K562 (cell line): ENCODE measurements around the gene UBXN10. TPM values are rescaled to one million over a fixed set of nuclear protein-coding genes. Genes with fewer than 3 reads are reported as not detected.

Experiments
- DPF2 ChIP-seq: fragments of 450-650 bp; IDR thresholded peaks from 2 replicates; pipeline ENCODE4 v1.6.1; 2016
- GATAD2B ChIP-seq: fragments of 450-650 bp; IDR thresholded peaks from 2 replicates; pipeline ENCODE4 v1.6.1; 2017; ENCODE audit warnings: mild to moderate bottlenecking, borderline replicate concordance
- LCOR ChIP-seq: sonication (generic); formaldehyde crosslinking; IDR thresholded peaks from 2 replicates; pipeline ENCODE4 v1.8.0; 2022; ENCODE audit warnings: mild to moderate bottlenecking, missing genetic modification reagents
- NR2C2 ChIP-seq, 2 experiments: fragments of 200-800 bp in 1 of 2; sonication (Bioruptor generic) in 1 of 2; sonication (generic) in 1 of 2; formaldehyde crosslinking in 1 of 2; IDR thresholded peaks; 2 replicates each; pipeline versions ENCODE4 v1.6.1 to v1.8.0; 2016 to 2022; ENCODE audit warnings: mild to moderate bottlenecking in 1 of 2, missing compliant biosample characterization in 1 of 2, missing genetic modification characterization in 1 of 2, missing genetic modification reagents in 1 of 2
- PHF8 ChIP-seq: fragments of 200-600 bp; sonication (generic); IDR thresholded peaks from 2 replicates; pipeline ENCODE4 v1.6.1; 2012; ENCODE audit warnings: mixed run types, mild to moderate bottlenecking, inconsistent platforms, low read length, moderate library complexity, borderline replicate concordance
- SMARCC2 ChIP-seq: fragments of 450-650 bp; IDR thresholded peaks from 2 replicates; pipeline ENCODE4 v1.6.1; 2017; ENCODE audit warnings: antibody characterized with exemption, moderate library complexity, mild to moderate bottlenecking, low read depth
- TBL1XR1 ChIP-seq, 2 experiments: IDR thresholded peaks; 2 replicates each; pipeline ENCODE4 v1.6.1; 2012; ENCODE audit warnings: improper control_type of control experiment in 2 of 2, low read length in 2 of 2, mild to moderate bottlenecking in 1 of 2
- ZBTB1 ChIP-seq: sonication (generic); formaldehyde crosslinking; IDR thresholded peaks from 2 replicates; pipeline ENCODE4 v1.8.1; 2023; ENCODE audit warnings: missing genetic modification reagents, low read depth, mild to moderate bottlenecking, borderline replicate concordance
- polyA plus RNA-seq, 8 experiments: library from polyadenylated mRNA; depleted of rRNA in 4 of 8; stranded (reverse) in 5 of 8; unstranded in 3 of 8; fragments of >200 nt; fragmentation: Nextera tagmentation in 2 of 8; fragmentation: Illumina TruSeq in 1 of 8; extraction: Ambion mirVana in 2 of 8; extraction: Trizol in 1 of 8; gene quantifications; 2 replicates each; pipeline versions ENCODE4 v1.2.1 to v1.2.3, GENCODE V29; 2011 to 2014; ENCODE audit warnings: inconsistent platforms in 1 of 8, missing spikeins in 1 of 8
- total RNA-seq, 7 experiments: library from RNA; depleted of rRNA in 6 of 7; stranded (reverse); fragments of >200 nt in 6 of 7; fragmentation: Illumina TruSeq in 2 of 7; extraction: Trizol in 2 of 7; gene quantifications; 2 replicates each; pipeline versions ENCODE4 v1.2.1 to v1.2.3, GENCODE V29; 2011 to 2021; ENCODE audit warnings: low replicate concordance in 1 of 7
- TF ChIP-seq, protein P1 (sequence below): sonication (generic); formaldehyde crosslinking; IDR thresholded peaks from 2 replicates; pipeline ENCODE4 v1.8.0; 2022; ENCODE audit warnings: mild to moderate bottlenecking, missing genetic modification reagents
- TF ChIP-seq, protein P2 (sequence below): sonication (generic); formaldehyde crosslinking; IDR thresholded peaks from 2 replicates; pipeline ENCODE4 v1.8.0; 2022; ENCODE audit warnings: mild to moderate bottlenecking, low read depth, missing genetic modification reagents
- TF ChIP-seq, protein P3 (sequence below), 2 experiments: IDR thresholded peaks; 2 replicates each; pipeline ENCODE4 v1.6.1; 2012; ENCODE audit warnings: improper control_type of control experiment in 2 of 2, low read depth in 2 of 2, low read length in 2 of 2, borderline replicate concordance in 1 of 2
- TF ChIP-seq, protein P4 (sequence below): fragments of 450-650 bp; IDR thresholded peaks from one replicate; pipeline ENCODE4 v1.6.1; 2018; ENCODE audit warnings: mild to moderate bottlenecking, moderate library complexity; ENCODE audit not compliant: partially characterized antibody
- TF ChIP-seq, protein P5 (sequence below), 2 experiments: fragments of 250-450 bp in 1 of 2; fragments of 450-650 bp in 1 of 2; sonication (Bioruptor Pico) in 1 of 2; IDR thresholded peaks; 2 replicates each; pipeline versions ENCODE4 v1.6.1 to v1.8.0; 2016 to 2021; ENCODE audit warnings: mild to moderate bottlenecking in 2 of 2, moderate library complexity in 2 of 2, missing compliant biosample characterization in 1 of 2, missing genetic modification characterization in 1 of 2

The UBXN10 gene
- total and polyA plus RNA-seq, 9 of the 15 experiments (the other 6 are each of a cell fraction or from before 2014, with no cell fraction given), result 10.7 to 17.7 (median 13.6) TPM

DNA sequence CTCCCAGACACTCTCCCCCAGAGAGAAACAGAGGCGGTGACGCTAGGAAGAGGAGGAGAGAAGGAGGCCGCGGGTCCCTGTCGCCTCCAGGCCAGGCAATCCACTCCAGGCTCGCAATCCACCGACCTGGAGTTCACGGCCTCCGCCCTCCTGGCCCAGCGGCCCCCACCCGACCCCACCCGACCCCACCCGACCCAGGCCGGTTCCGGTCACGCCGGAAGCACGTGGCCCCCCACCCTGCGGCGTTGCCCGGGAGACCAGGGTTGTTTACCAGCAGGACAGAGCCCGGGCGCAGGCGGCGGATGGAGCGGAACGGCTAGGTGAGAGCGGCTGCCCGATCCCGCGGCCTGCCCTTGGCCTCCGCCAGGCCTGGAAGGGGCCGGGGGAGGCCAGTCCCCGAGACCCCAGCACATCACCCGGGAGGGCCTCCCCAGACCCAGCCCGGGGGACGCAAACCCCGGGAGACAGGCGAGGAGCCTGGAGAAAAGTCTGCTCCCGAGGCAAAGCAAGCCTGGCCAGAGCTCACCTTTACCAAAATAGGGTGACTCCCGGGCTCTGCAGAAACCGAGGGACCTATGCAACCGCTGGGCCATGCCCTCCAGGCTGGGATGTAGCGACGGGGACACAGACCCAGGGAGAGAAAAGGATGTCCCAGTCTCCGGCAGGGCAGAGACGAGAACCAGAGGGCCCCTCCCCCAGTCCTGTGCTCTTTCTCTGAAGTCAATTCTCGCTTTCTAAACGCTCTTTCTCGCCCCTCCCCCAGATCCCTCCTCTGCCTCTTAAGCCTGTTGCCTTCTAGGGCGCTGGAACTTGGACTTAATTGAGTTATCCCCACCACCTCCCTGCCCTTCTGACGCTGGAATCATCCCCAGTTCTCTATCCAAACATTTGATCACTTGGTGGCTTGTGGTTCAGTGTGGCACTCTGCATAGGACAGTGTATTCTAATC, at the start of gene UBXN10, which contains the start of gene PLA2G2C (continued):
- TF ChIP-seq, protein P1, sequence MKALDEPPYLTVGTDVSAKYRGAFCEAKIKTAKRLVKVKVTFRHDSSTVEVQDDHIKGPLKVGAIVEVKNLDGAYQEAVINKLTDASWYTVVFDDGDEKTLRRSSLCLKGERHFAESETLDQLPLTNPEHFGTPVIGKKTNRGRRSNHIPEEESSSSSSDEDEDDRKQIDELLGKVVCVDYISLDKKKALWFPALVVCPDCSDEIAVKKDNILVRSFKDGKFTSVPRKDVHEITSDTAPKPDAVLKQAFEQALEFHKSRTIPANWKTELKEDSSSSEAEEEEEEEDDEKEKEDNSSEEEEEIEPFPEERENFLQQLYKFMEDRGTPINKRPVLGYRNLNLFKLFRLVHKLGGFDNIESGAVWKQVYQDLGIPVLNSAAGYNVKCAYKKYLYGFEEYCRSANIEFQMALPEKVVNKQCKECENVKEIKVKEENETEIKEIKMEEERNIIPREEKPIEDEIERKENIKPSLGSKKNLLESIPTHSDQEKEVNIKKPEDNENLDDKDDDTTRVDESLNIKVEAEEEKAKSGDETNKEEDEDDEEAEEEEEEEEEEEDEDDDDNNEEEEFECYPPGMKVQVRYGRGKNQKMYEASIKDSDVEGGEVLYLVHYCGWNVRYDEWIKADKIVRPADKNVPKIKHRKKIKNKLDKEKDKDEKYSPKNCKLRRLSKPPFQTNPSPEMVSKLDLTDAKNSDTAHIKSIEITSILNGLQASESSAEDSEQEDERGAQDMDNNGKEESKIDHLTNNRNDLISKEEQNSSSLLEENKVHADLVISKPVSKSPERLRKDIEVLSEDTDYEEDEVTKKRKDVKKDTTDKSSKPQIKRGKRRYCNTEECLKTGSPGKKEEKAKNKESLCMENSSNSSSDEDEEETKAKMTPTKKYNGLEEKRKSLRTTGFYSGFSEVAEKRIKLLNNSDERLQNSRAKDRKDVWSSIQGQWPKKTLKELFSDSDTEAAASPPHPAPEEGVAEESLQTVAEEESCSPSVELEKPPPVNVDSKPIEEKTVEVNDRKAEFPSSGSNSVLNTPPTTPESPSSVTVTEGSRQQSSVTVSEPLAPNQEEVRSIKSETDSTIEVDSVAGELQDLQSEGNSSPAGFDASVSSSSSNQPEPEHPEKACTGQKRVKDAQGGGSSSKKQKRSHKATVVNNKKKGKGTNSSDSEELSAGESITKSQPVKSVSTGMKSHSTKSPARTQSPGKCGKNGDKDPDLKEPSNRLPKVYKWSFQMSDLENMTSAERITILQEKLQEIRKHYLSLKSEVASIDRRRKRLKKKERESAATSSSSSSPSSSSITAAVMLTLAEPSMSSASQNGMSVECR, result peak; percentile 84
- TF ChIP-seq GATAD2B (no peak), TBL1XR1 (IDR thresholded peaks at IDR 0.05; ENCODE audit: low read length in 2 of 2) (peak; percentile 8 to 76; a peak in 2 of 4 replicates), SMARCC2 (peak; percentile 13; the same call in 1 of the 2 replicates), NR2C2 (CRISPR knock-in tag; IDR thresholded peaks at IDR 0.05) (0 out of 2 replicates have a peak, but pooled peaks have one; percentile 31), NR2C2 (tag; IDR thresholded peaks at IDR 0.05) (peak; percentile 96), DPF2 (peak; percentile 55; the same call in 1 of the 2 replicates), LCOR (CRISPR knock-in tag) (peak; percentile 82), PHF8 (peak; percentile 54; the same call in 1 of the 2 replicates), ZBTB1 (CRISPR knock-in tag) (peak; percentile 59; the same call in 1 of the 2 replicates)
- TF ChIP-seq, protein P2, sequence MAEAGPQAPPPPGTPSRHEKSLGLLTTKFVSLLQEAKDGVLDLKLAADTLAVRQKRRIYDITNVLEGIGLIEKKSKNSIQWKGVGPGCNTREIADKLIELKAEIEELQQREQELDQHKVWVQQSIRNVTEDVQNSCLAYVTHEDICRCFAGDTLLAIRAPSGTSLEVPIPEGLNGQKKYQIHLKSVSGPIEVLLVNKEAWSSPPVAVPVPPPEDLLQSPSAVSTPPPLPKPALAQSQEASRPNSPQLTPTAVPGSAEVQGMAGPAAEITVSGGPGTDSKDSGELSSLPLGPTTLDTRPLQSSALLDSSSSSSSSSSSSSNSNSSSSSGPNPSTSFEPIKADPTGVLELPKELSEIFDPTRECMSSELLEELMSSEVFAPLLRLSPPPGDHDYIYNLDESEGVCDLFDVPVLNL (CRISPR knock-in tag), result peak; percentile 64; the same call in 1 of the 2 replicates
- TF ChIP-seq, protein P3, sequence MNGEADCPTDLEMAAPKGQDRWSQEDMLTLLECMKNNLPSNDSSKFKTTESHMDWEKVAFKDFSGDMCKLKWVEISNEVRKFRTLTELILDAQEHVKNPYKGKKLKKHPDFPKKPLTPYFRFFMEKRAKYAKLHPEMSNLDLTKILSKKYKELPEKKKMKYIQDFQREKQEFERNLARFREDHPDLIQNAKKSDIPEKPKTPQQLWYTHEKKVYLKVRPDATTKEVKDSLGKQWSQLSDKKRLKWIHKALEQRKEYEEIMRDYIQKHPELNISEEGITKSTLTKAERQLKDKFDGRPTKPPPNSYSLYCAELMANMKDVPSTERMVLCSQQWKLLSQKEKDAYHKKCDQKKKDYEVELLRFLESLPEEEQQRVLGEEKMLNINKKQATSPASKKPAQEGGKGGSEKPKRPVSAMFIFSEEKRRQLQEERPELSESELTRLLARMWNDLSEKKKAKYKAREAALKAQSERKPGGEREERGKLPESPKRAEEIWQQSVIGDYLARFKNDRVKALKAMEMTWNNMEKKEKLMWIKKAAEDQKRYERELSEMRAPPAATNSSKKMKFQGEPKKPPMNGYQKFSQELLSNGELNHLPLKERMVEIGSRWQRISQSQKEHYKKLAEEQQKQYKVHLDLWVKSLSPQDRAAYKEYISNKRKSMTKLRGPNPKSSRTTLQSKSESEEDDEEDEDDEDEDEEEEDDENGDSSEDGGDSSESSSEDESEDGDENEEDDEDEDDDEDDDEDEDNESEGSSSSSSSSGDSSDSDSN (IDR thresholded peaks at IDR 0.05; ENCODE audit: borderline replicate concordance in 1 of 2, low read depth in 2 of 2, low read length in 2 of 2), result peak; percentile 34 to 61; a peak in 1 of 4 replicates
- TF ChIP-seq, protein P4, sequence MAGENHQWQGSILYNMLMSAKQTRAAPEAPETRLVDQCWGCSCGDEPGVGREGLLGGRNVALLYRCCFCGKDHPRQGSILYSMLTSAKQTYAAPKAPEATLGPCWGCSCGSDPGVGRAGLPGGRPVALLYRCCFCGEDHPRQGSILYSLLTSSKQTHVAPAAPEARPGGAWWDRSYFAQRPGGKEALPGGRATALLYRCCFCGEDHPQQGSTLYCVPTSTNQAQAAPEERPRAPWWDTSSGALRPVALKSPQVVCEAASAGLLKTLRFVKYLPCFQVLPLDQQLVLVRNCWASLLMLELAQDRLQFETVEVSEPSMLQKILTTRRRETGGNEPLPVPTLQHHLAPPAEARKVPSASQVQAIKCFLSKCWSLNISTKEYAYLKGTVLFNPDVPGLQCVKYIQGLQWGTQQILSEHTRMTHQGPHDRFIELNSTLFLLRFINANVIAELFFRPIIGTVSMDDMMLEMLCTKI, result no peak
- TF ChIP-seq, protein P5, sequence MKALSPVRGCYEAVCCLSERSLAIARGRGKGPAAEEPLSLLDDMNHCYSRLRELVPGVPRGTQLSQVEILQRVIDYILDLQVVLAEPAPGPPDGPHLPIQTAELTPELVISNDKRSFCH (CRISPR knock-in tag; IDR thresholded peaks at IDR 0.05), result no peak
- TF ChIP-seq, protein P5 (tag; IDR thresholded peaks at IDR 0.05), result peak; percentile 57; the same call in 1 of the 2 replicates
